Activated naive CD8-positive, alpha-beta T cell treated with anti-CD3 and anti-CD28 coated beads for 36 hours (primary cell): ENCODE results near the gene SLC4A4. TPM values are rescaled to one million over a fixed set of nuclear protein-coding genes. Genes with fewer than 3 reads are reported as not detected.

Experiments
- DNase-seq: peaks from one replicate; pipeline ENCODE4 v3.0.0; 2021
- H3K27ac Mint-ChIP-seq: one replicate; pipeline ENCODE4 v1.8.0; 2022; ENCODE audit warnings: mild to moderate bottlenecking, moderate library complexity, mixed read lengths
- H3K27me3 Mint-ChIP-seq: one replicate; pipeline ENCODE4 v1.8.0; 2022; ENCODE audit warnings: mild to moderate bottlenecking, mixed read lengths
- H3K36me3 Mint-ChIP-seq: one replicate; pipeline ENCODE4 v1.8.0; 2021; ENCODE audit warnings: mild to moderate bottlenecking, mixed read lengths
- H3K4me1 Mint-ChIP-seq: one replicate; pipeline ENCODE4 v1.8.0; 2021; ENCODE audit warnings: mixed read lengths
- H3K4me3 Mint-ChIP-seq: one replicate; pipeline ENCODE4 v1.8.0; 2022; ENCODE audit warnings: mild to moderate bottlenecking, moderate library complexity, mixed read lengths
- H3K9me3 Mint-ChIP-seq: one replicate; pipeline ENCODE4 v1.8.0; 2022; ENCODE audit warnings: mixed read lengths
- total RNA-seq, 2 experiments: library from RNA; stranded (reverse); gene quantifications; one replicate each; pipeline ENCODE4 v1.2.3, GENCODE V29; 2021

The SLC4A4 gene
- total RNA-seq, 2 experiments from 2014 or later: 0.06 TPM

- H3K27ac Mint-ChIP-seq: no peak overlapping the region
- DNase-seq: no peak
- peaks cover 5% of the 10 kb centered on the region for H3K27me3 Mint-ChIP-seq
- H3K36me3 Mint-ChIP-seq: no peaks in the 10 kb centered on the region
- no peaks in the 10 kb centered on the region for H3K9me3 Mint-ChIP-seq
- peaks cover 6% of the 10 kb centered on the region for H3K4me1 Mint-ChIP-seq
- no peak overlapping the region for H3K4me3 Mint-ChIP-seq
Observed at GRCh38 chr4:71334465-71334882, 4.3 kb upstream of the SLC4A4 start.

GRCh38 chr4:71343670-71344466 lies 5.0 kb downstream of the SLC4A4 start:
- Mint-ChIP-seq H3K27ac (no peak overlapping the region), H3K4me3 (no peak overlapping the region), H3K27me3 (peaks cover 4% of the 10 kb centered on the region)

GRCh38 chr4:71346710-71347109 lies 7.9 kb downstream of the SLC4A4 start:
- DNase-seq: no peak
- Mint-ChIP-seq H3K27me3 (no peaks in the 10 kb centered on the region), H3K4me1 (peaks cover 7% of the 10 kb centered on the region), H3K36me3 (no peaks in the 10 kb centered on the region), H3K9me3 (no peaks in the 10 kb centered on the region), H3K4me3 (no peak overlapping the region), H3K27ac (no peak overlapping the region)

More at GRCh38 chr4:71343670-71344466, 5.0 kb downstream of the SLC4A4 start:
- Mint-ChIP-seq H3K4me1 (peaks cover 11% of the 10 kb centered on the region), H3K36me3 (no peaks in the 10 kb centered on the region), H3K9me3 (no peaks in the 10 kb centered on the region)
- DNase-seq: no peak

GRCh38 chr4:71348586-71348985 lies 9.8 kb downstream of the SLC4A4 start:
- no peak for DNase-seq
- H3K36me3 Mint-ChIP-seq: no peaks in the 10 kb centered on the region
- no peak overlapping the region for H3K4me3 Mint-ChIP-seq
- H3K27ac Mint-ChIP-seq: no peak overlapping the region
- H3K27me3 Mint-ChIP-seq: no peaks in the 10 kb centered on the region
- H3K9me3 Mint-ChIP-seq: no peaks in the 10 kb centered on the region
- peaks cover 7% of the 10 kb centered on the region for H3K4me1 Mint-ChIP-seq

GRCh38 chr4:71355045-71355444 lies 16.2 kb downstream of the SLC4A4 start:
- Mint-ChIP-seq H3K36me3 (no peaks in the 10 kb centered on the region), H3K27ac (no peak overlapping the region), H3K9me3 (no peaks in the 10 kb centered on the region), H3K4me3 (no peak overlapping the region), H3K4me1 (no peaks in the 10 kb centered on the region), H3K27me3 (no peaks in the 10 kb centered on the region)
- no peak for DNase-seq

GRCh38 chr4:71355971-71356370 lies 17.2 kb downstream of the SLC4A4 start:
- DNase-seq: no peak
- Mint-ChIP-seq H3K36me3 (no peaks in the 10 kb centered on the region), H3K27me3 (no peaks in the 10 kb centered on the region), H3K4me3 (no peak overlapping the region), H3K4me1 (no peaks in the 10 kb centered on the region), H3K9me3 (no peaks in the 10 kb centered on the region), H3K27ac (no peak overlapping the region)

GRCh38 chr4:71356924-71357663 lies 18.3 kb downstream of the SLC4A4 start:
- Mint-ChIP-seq H3K27ac (no peak overlapping the region), H3K4me1 (no peaks in the 10 kb centered on the region), H3K36me3 (no peaks in the 10 kb centered on the region), H3K27me3 (no peaks in the 10 kb centered on the region), H3K4me3 (no peak overlapping the region), H3K9me3 (no peaks in the 10 kb centered on the region)
- no peak for DNase-seq

- Mint-ChIP-seq H3K4me3 (no peak overlapping the region), H3K27me3 (no peaks in the 10 kb centered on the region), H3K27ac (no peak overlapping the region), H3K4me1 (no peaks in the 10 kb centered on the region), H3K9me3 (no peaks in the 10 kb centered on the region), H3K36me3 (no peaks in the 10 kb centered on the region)
- DNase-seq: no peak
Observed at GRCh38 chr4:71360844-71361243, 22.0 kb downstream of the SLC4A4 start.

- H3K27me3 Mint-ChIP-seq: no peaks in the 10 kb centered on the region
- no peak overlapping the region for H3K4me3 Mint-ChIP-seq
- no peaks in the 10 kb centered on the region for H3K36me3 Mint-ChIP-seq
- no peak overlapping the region for H3K27ac Mint-ChIP-seq
- H3K9me3 Mint-ChIP-seq: no peaks in the 10 kb centered on the region
- H3K4me1 Mint-ChIP-seq: no peaks in the 10 kb centered on the region
- DNase-seq: no peak
Observed at GRCh38 chr4:71361476-71361875, 22.7 kb downstream of the SLC4A4 start.

GRCh38 chr4:71366766-71367165 lies 27.9 kb downstream of the SLC4A4 start:
- Mint-ChIP-seq H3K27ac (no peak overlapping the region), H3K4me1 (no peaks in the 10 kb centered on the region), H3K27me3 (no peaks in the 10 kb centered on the region), H3K4me3 (no peak overlapping the region), H3K36me3 (no peaks in the 10 kb centered on the region), H3K9me3 (no peaks in the 10 kb centered on the region)
- DNase-seq: no peak

GRCh38 chr4:71367546-71367945 lies 28.7 kb downstream of the SLC4A4 start:
- no peak overlapping the region for H3K4me3 Mint-ChIP-seq
- H3K9me3 Mint-ChIP-seq: no peaks in the 10 kb centered on the region
- H3K4me1 Mint-ChIP-seq: no peaks in the 10 kb centered on the region
- H3K27me3 Mint-ChIP-seq: no peaks in the 10 kb centered on the region
- no peak for DNase-seq
- H3K27ac Mint-ChIP-seq: no peak overlapping the region
- no peaks in the 10 kb centered on the region for H3K36me3 Mint-ChIP-seq

GRCh38 chr4:71368906-71369305 lies 30.1 kb downstream of the SLC4A4 start:
- no peak overlapping the region for H3K4me3 Mint-ChIP-seq
- H3K4me1 Mint-ChIP-seq: no peaks in the 10 kb centered on the region
- no peaks in the 10 kb centered on the region for H3K27me3 Mint-ChIP-seq
- H3K9me3 Mint-ChIP-seq: no peaks in the 10 kb centered on the region
- H3K36me3 Mint-ChIP-seq: no peaks in the 10 kb centered on the region
- DNase-seq: no peak
- no peak overlapping the region for H3K27ac Mint-ChIP-seq

GRCh38 chr4:71369536-71369935 lies 30.7 kb downstream of the SLC4A4 start:
- DNase-seq: no peak
- no peaks in the 10 kb centered on the region for H3K36me3 Mint-ChIP-seq
- no peak overlapping the region for H3K27ac Mint-ChIP-seq
- H3K9me3 Mint-ChIP-seq: no peaks in the 10 kb centered on the region
- no peaks in the 10 kb centered on the region for H3K27me3 Mint-ChIP-seq
- H3K4me1 Mint-ChIP-seq: no peaks in the 10 kb centered on the region
- no peak overlapping the region for H3K4me3 Mint-ChIP-seq

GRCh38 chr4:71375494-71375893 lies 36.7 kb downstream of the SLC4A4 start:
- Mint-ChIP-seq H3K4me1 (no peaks in the 10 kb centered on the region), H3K27ac (no peak overlapping the region), H3K9me3 (no peaks in the 10 kb centered on the region), H3K36me3 (no peaks in the 10 kb centered on the region), H3K27me3 (no peaks in the 10 kb centered on the region), H3K4me3 (no peak overlapping the region)
- no peak for DNase-seq

- Mint-ChIP-seq H3K4me3 (no peak overlapping the region), H3K27me3 (no peaks in the 10 kb centered on the region), H3K36me3 (no peaks in the 10 kb centered on the region), H3K4me1 (no peaks in the 10 kb centered on the region), H3K27ac (no peak overlapping the region), H3K9me3 (no peaks in the 10 kb centered on the region)
- no peak for DNase-seq
Observed at GRCh38 chr4:71377561-71377960, 38.7 kb downstream of the SLC4A4 start.

GRCh38 chr4:71379126-71379525 lies 40.3 kb downstream of the SLC4A4 start:
- no peaks in the 10 kb centered on the region for H3K4me1 Mint-ChIP-seq
- no peak overlapping the region for H3K27ac Mint-ChIP-seq
- no peak overlapping the region for H3K4me3 Mint-ChIP-seq
- no peaks in the 10 kb centered on the region for H3K36me3 Mint-ChIP-seq
- DNase-seq: no peak
- H3K9me3 Mint-ChIP-seq: no peaks in the 10 kb centered on the region
- H3K27me3 Mint-ChIP-seq: no peaks in the 10 kb centered on the region
